K562 (cell line): ENCODE measurements around the gene ZMIZ1. TPM values are rescaled to one million over a fixed set of nuclear protein-coding genes. Genes with fewer than 3 reads are reported as not detected.

Source experiments
- ADNP ChIP-seq: fragments of 200-800 bp; sonication (Bioruptor generic); IDR thresholded peaks from 2 replicates; pipeline ENCODE4 v1.6.1; 2016; ENCODE audit warnings: missing genetic modification characterization, missing compliant biosample characterization
- AFF1 ChIP-seq, 2 experiments: fragments of 450-650 bp; IDR thresholded peaks; 2 replicates each; pipeline ENCODE4 v1.6.1; 2018; ENCODE audit warnings: mild to moderate bottlenecking in 2 of 2, low read depth in 1 of 2; ENCODE audit not compliant: partially characterized antibody in 2 of 2
- AFF4 ChIP-seq: sonication (generic); formaldehyde crosslinking; IDR thresholded peaks from 2 replicates; pipeline ENCODE4 v1.8.0; 2023; ENCODE audit warnings: mild to moderate bottlenecking, missing genetic modification reagents
- ARNT ChIP-seq, 2 experiments: fragments of 450-650 bp; IDR thresholded peaks; 2 replicates each; pipeline ENCODE4 v1.6.1; 2016; ENCODE audit warnings: mild to moderate bottlenecking in 1 of 2
- BRD9 ChIP-seq: fragments of 450-650 bp; IDR thresholded peaks from 2 replicates; pipeline ENCODE4 v1.6.1; 2018; ENCODE audit warnings: low read depth; ENCODE audit not compliant: partially characterized antibody
- CBX1 ChIP-seq: sonication (generic); IDR thresholded peaks from 2 replicates; pipeline ENCODE4 v1.6.1; 2016; ENCODE audit warnings: antibody characterized with exemption, low read depth, mild to moderate bottlenecking
- FOXM1 ChIP-seq, 2 experiments: fragments of 450-650 bp in 1 of 2; sonication (generic) in 1 of 2; formaldehyde crosslinking in 1 of 2; IDR thresholded peaks; 2 replicates each; pipeline versions ENCODE4 v1.6.1 to v1.9.0; 2017 to 2022; ENCODE audit warnings: low read depth in 2 of 2, mild to moderate bottlenecking in 2 of 2, missing genetic modification reagents in 1 of 2, moderate library complexity in 1 of 2
- HDAC2 ChIP-seq: fragments of 450-650 bp; IDR thresholded peaks from 2 replicates; pipeline ENCODE4 v1.6.1; 2016; ENCODE audit warnings: mild to moderate bottlenecking
- MTA1 ChIP-seq: fragments of 450-650 bp; IDR thresholded peaks from 2 replicates; pipeline ENCODE4 v1.6.1; 2017; ENCODE audit warnings: borderline replicate concordance
- NFXL1 ChIP-seq: fragments of 450-650 bp; formaldehyde crosslinking; IDR thresholded peaks from 2 replicates; pipeline ENCODE4 v1.4.0; 2021; ENCODE audit warnings: mild to moderate bottlenecking
- PHF20 ChIP-seq: fragments of 450-650 bp; IDR thresholded peaks from 2 replicates; pipeline ENCODE4 v1.6.1; 2018; ENCODE audit not compliant: partially characterized antibody
- SREBF2 ChIP-seq: sonication (generic); formaldehyde crosslinking; IDR thresholded peaks from 2 replicates; pipeline ENCODE4 v1.4.0; 2020; ENCODE audit warnings: mild to moderate bottlenecking, missing genetic modification reagents
- TAF9B ChIP-seq: fragments of 450-650 bp; IDR thresholded peaks from 2 replicates; pipeline ENCODE4 v1.6.1; 2018; ENCODE audit warnings: mild to moderate bottlenecking; ENCODE audit not compliant: partially characterized antibody
- TRIM24 ChIP-seq, 2 experiments: fragments of 450-650 bp; IDR thresholded peaks; 2 replicates each; pipeline ENCODE4 v1.6.1; 2016
- U2AF1 ChIP-seq: fragments of 200-400 bp; formaldehyde crosslinking; optimal IDR thresholded peaks from 2 replicates; pipeline ENCODE3; 2017; ENCODE audit warnings: mild to moderate bottlenecking, low read depth, low read length, moderate library complexity
- YY1 ChIP-seq, 3 experiments: IDR thresholded peaks; 2 replicates each; pipeline ENCODE4 v1.6.1; 2011; ENCODE audit warnings: low read length in 2 of 3, mild to moderate bottlenecking in 2 of 3, moderate library complexity in 2 of 3, borderline replicate concordance in 1 of 3, control low read depth in 1 of 3, low read depth in 1 of 3; ENCODE audit not compliant: insufficient read depth in 3 of 3, insufficient replicate concordance in 2 of 3, control insufficient read depth in 1 of 3, insufficient read length in 1 of 3; ENCODE audit errors: extremely low read depth in 1 of 3
- polyA plus RNA-seq, 8 experiments: library from polyadenylated mRNA; depleted of rRNA in 4 of 8; stranded (reverse) in 5 of 8; unstranded in 3 of 8; fragments of >200 nt; fragmentation: Nextera tagmentation in 2 of 8; fragmentation: Illumina TruSeq in 1 of 8; extraction: Ambion mirVana in 2 of 8; extraction: Trizol in 1 of 8; gene quantifications; 2 replicates each; pipeline versions ENCODE4 v1.2.1 to v1.2.3, GENCODE V29; 2011 to 2014; ENCODE audit warnings: inconsistent platforms in 1 of 8, missing spikeins in 1 of 8
- total RNA-seq, 7 experiments: library from RNA; depleted of rRNA in 6 of 7; stranded (reverse); fragments of >200 nt in 6 of 7; fragmentation: Illumina TruSeq in 2 of 7; extraction: Trizol in 2 of 7; gene quantifications; 2 replicates each; pipeline versions ENCODE4 v1.2.1 to v1.2.3, GENCODE V29; 2011 to 2021; ENCODE audit warnings: low replicate concordance in 1 of 7
- TF ChIP-seq, protein P1 (sequence below): fragments of 250-450 bp; sonication (Bioruptor Pico); IDR thresholded peaks from 2 replicates; pipeline ENCODE4 v1.8.0; 2022; ENCODE audit warnings: inconsistent platforms, mild to moderate bottlenecking, moderate library complexity, borderline replicate concordance
- TF ChIP-seq, protein P2 (sequence below): fragments of 450-650 bp; IDR thresholded peaks from 2 replicates; pipeline ENCODE4 v1.6.1; 2016; ENCODE audit warnings: low read depth, mild to moderate bottlenecking, moderate library complexity

ZMIZ1 gene
- total and polyA plus RNA-seq, 9 of the 15 experiments (the other 6 are each of a cell fraction or from before 2014, with no cell fraction given) = 1.0 to 37.3 (median 4.3) TPM

GRCh38 chr10:79124066-79124465 is 55.3 kb downstream of the ZMIZ1 start (continued):
- TF ChIP-seq AFF4 (CRISPR knock-in tag) = no peak
- no peak for TF ChIP-seq U2AF1
- TF ChIP-seq CBX1 = peak; percentile 96
- peak; percentile 30 for TF ChIP-seq PHF20
- peak; percentile 91 for TF ChIP-seq ADNP
- no peak for TF ChIP-seq TAF9B
- TF ChIP-seq AFF1 (IDR thresholded peaks at IDR 0.05; ENCODE audit: low read depth in 1 of 2, partially characterized antibody in 2 of 2) = peak in 1 of 2 experiments; percentile 84
- TF ChIP-seq SREBF2 (CRISPR knock-in tag) = no peak
- peak; percentile 97 for TF ChIP-seq HDAC2
- TF ChIP-seq BRD9 = peak; percentile 100
- TF ChIP-seq, protein P1, sequence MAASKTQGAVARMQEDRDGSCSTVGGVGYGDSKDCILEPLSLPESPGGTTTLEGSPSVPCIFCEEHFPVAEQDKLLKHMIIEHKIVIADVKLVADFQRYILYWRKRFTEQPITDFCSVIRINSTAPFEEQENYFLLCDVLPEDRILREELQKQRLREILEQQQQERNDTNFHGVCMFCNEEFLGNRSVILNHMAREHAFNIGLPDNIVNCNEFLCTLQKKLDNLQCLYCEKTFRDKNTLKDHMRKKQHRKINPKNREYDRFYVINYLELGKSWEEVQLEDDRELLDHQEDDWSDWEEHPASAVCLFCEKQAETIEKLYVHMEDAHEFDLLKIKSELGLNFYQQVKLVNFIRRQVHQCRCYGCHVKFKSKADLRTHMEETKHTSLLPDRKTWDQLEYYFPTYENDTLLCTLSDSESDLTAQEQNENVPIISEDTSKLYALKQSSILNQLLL = no peak
- peak; percentile 16 to 33; a peak in 1 of 4 replicates for TF ChIP-seq TRIM24 (IDR thresholded peaks at IDR 0.05)
- TF ChIP-seq, protein P2, sequence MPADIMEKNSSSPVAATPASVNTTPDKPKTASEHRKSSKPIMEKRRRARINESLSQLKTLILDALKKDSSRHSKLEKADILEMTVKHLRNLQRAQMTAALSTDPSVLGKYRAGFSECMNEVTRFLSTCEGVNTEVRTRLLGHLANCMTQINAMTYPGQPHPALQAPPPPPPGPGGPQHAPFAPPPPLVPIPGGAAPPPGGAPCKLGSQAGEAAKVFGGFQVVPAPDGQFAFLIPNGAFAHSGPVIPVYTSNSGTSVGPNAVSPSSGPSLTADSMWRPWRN = no peak
- TF ChIP-seq ARNT (IDR thresholded peaks at IDR 0.05) = peak in 1 of 2 experiments; percentile 68; a peak in 1 of 4 replicates
- 0 out of 2 replicates have a peak, but pooled peaks have one; percentile 39 for TF ChIP-seq MTA1
- TF ChIP-seq FOXM1 (IDR thresholded peaks at IDR 0.05; ENCODE audit: low read depth) = 0 out of 2 replicates have a peak, but pooled peaks have one; percentile 60
- no peak for TF ChIP-seq FOXM1 (CRISPR knock-in tag; IDR thresholded peaks at IDR 0.05; ENCODE audit: low read depth)
- TF ChIP-seq YY1 (IDR thresholded peaks at IDR 0.05; ENCODE audit: borderline replicate concordance in 1 of 3, control insufficient read depth in 1 of 3, extremely low read depth in 1 of 3, insufficient read depth in 3 of 3, insufficient read length in 1 of 3, insufficient replicate concordance in 2 of 3, low read depth in 1 of 3, low read length in 2 of 3) = no peak
- TF ChIP-seq NFXL1 (CRISPR knock-in tag) = no peak
